ENCODE measurements around the gene FAM219A. TPM values are rescaled to one million over a fixed set of nuclear protein-coding genes. Genes with fewer than 3 reads are reported as not detected.

Gene FAM219A
- total RNA-seq, 2 donors from 2014 or later, result 17.1 to 19.6 TPM

GRCh38 chr9:34477541-34477940, 19.2 kb upstream of the FAM219A start:
- Histone ChIP-seq H3K27me3 (ENCODE audit: control insufficient read depth, insufficient read depth, low read length, poor library complexity, severe bottlenecking) (no peaks in the 10 kb centered on the region), H3K4me1 (ENCODE audit: control insufficient read depth, insufficient read depth, low read length) (no peaks in the 10 kb centered on the region), H3K36me3 (ENCODE audit: control insufficient read depth, insufficient read depth, low read length) (no peaks in the 10 kb centered on the region), H3K27ac (ENCODE audit: low read depth, low read length) (no peak overlapping the region), H3K4me3 (ENCODE audit: low read length) (no peak overlapping the region), H3K9me3 (ENCODE audit: control insufficient read depth, low read length) (no peaks in the 10 kb centered on the region), H3K9ac (ENCODE audit: extremely low read depth, low read length, poor library complexity, severe bottlenecking) (no peak overlapping the region)
- peaks cover 15% of the 10 kb centered on the region for H3K27me3 Mint-ChIP-seq (ENCODE audit: insufficient read depth)
- no peak overlapping the region for H3K27ac Mint-ChIP-seq
- H3K4me3 Mint-ChIP-seq, result no peak overlapping the region
- 83 to 90% methylated on average over 1 of the region's 1 CpG for WGBS, 2 experiments (ENCODE audit: insufficient coverage in 1 of 2, insufficient read length in 1 of 2)
- H3K36me3 Mint-ChIP-seq (ENCODE audit: low read depth), result no peaks in the 10 kb centered on the region
- no peak for DNase-seq
- no peaks in the 10 kb centered on the region for H3K4me1 Mint-ChIP-seq
- H3K9me3 Mint-ChIP-seq, result no peaks in the 10 kb centered on the region
- TF ChIP-seq CTCF (conservative IDR thresholded peaks at IDR 0.05), result no peak

DNA sequence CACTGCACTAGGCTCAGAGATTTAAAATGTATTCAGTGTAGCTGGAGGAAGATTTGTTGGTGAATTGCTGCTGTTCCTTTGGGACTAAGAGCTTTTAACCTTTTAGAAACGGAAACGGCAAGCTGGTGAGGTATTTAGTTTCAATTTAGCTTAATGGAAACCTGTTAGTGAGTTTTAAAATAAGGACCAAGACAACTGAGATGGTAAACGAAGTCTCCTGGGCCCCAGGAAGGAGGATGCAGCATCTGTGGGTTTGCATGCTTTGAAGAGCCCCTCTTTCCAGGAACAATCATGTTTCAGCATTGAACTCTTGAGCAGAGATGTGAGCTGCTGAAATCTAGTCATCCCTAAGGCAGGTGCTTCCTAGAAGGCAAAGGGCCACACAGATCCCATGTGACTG, 16.7 kb upstream of the FAM219A start:
- Histone ChIP-seq H3K27me3 (ENCODE audit: control insufficient read depth, insufficient read depth, low read length, poor library complexity, severe bottlenecking) (no peaks in the 10 kb centered on the region), H3K9ac (ENCODE audit: extremely low read depth, low read length, poor library complexity, severe bottlenecking) (no peak overlapping the region), H3K36me3 (ENCODE audit: control insufficient read depth, insufficient read depth, low read length) (no peaks in the 10 kb centered on the region), H3K9me3 (ENCODE audit: control insufficient read depth, low read length) (no peaks in the 10 kb centered on the region), H3K4me3 (ENCODE audit: low read length) (no peak overlapping the region), H3K27ac (ENCODE audit: low read depth, low read length) (no peak overlapping the region), H3K4me1 (ENCODE audit: control insufficient read depth, insufficient read depth, low read length) (no peaks in the 10 kb centered on the region)
- peak; percentile 6 for DNase-seq
- Mint-ChIP-seq H3K4me1 (no peaks in the 10 kb centered on the region), H3K27ac (no peak overlapping the region), H3K27me3 (ENCODE audit: insufficient read depth) (peaks cover 13% of the 10 kb centered on the region), H3K4me3 (no peak overlapping the region), H3K36me3 (ENCODE audit: low read depth) (no peaks in the 10 kb centered on the region), H3K9me3 (no peaks in the 10 kb centered on the region)
- no peak for TF ChIP-seq CTCF (conservative IDR thresholded peaks at IDR 0.05)
- WGBS, 2 experiments (ENCODE audit: insufficient coverage in 1 of 2, insufficient read length in 1 of 2), result 81 to 86% methylated on average over 3 of the region's 3 CpGs

DNA sequence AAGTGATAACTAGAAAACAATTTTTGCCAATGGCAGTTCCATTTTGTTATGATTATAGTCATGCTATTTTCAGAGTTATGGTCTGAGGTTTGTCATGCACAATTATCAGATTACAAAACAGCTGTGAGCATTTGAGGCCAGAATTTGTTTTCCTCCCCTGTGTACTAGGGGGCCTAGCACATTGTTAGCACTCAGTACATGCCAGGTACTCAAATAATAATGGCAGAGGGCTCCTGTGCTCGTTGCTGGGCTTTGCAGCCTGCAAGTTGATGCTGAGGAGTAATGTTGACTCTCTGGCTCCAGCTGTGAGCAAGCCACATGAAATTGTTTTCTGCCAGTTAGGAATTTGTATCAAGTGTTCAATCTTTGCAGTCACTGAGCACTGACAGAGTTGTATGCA, 7.1 kb upstream of the FAM219A start:
- Histone ChIP-seq H3K4me1 (ENCODE audit: control insufficient read depth, insufficient read depth, low read length) (no peaks in the 10 kb centered on the region), H3K27me3 (ENCODE audit: control insufficient read depth, insufficient read depth, low read length, poor library complexity, severe bottlenecking) (peaks cover 8% of the 10 kb centered on the region), H3K4me3 (ENCODE audit: low read length) (no peak overlapping the region), H3K9me3 (ENCODE audit: control insufficient read depth, low read length) (no peaks in the 10 kb centered on the region), H3K27ac (ENCODE audit: low read depth, low read length) (no peak overlapping the region), H3K9ac (ENCODE audit: extremely low read depth, low read length, poor library complexity, severe bottlenecking) (no peak overlapping the region), H3K36me3 (ENCODE audit: control insufficient read depth, insufficient read depth, low read length) (no peaks in the 10 kb centered on the region)
- Mint-ChIP-seq H3K27me3 (ENCODE audit: insufficient read depth) (no peaks in the 10 kb centered on the region), H3K4me3 (no peak overlapping the region), H3K36me3 (ENCODE audit: low read depth) (no peaks in the 10 kb centered on the region), H3K9me3 (no peaks in the 10 kb centered on the region), H3K4me1 (peaks cover 10% of the 10 kb centered on the region), H3K27ac (no peak overlapping the region)
- no peak for DNase-seq
- TF ChIP-seq CTCF (conservative IDR thresholded peaks at IDR 0.05), result no peak
- 33 to 58% methylated on average over 1 of the region's 1 CpG for WGBS, 2 experiments (ENCODE audit: insufficient coverage in 1 of 2, insufficient read length in 1 of 2)

Measured in endodermal cell (in vitro differentiated cells).